IPS DF 19.7 (cell line): Measurements from ENCODE around the gene GPS1.

Experiments used
- DNase-seq: peaks from one replicate; pipeline ENCODE4 v3.0.0-alpha.2; 2013; ENCODE audit warnings: low read depth, low spot score

The GPS1 gene

DNA sequence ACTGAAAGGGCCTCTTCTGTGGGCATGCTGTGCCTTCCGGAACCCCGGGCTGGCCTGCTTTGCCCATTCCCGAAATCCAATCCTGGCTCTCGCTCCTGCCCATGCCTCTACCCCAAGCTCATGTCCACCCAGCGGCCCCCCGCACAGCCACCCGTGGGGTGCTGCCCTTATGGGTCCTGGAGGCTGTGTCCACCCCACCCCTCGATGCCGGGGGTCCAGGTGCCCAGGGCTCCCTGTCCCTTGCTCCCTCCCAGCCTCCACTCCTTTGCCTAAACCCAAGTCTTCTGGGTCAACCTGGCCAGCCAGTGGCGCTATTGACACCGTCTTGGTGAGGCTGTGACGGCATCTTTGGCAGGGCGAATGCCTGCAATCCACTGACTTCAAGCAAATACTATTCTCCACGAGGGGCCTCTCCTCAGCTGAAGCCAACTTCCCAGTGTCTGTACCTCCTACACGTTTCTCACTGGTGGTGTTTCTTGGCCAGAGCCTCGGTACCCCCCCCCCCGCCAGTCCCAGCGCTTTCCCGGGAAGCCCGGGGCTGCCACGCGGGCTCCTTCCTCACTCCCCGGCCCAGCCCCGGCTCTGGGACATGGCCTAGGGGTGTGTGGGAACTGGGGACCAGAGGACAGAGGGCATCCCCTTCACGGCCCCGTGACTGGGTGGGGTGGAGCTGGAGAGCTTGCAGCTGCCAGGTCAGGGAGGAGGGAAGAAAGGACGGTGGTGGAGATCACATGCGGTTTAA is 26.1 kb downstream of the GPS1 start:
- no peak for DNase-seq

DNA sequence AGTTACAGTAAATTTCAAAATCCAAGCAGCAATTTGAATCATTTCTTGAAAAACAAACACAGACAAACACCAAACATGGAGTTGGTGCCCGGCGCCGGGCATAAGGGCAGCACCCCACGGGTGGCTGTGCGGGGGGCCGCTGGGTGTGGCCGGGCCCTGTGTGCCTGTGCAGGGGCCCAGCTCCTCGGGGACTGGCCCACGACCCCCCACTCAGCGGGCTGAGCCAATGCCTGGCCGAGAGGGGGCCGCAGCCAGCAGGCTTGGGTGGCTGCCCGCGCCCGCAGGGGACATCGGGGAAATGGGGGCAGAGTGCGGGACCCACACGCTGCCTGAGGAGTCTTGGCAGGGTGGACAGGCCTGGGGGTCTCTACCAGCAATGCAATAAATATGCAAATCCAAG is 26.7 kb downstream of the GPS1 start:
- DNase-seq: no peak

DNA sequence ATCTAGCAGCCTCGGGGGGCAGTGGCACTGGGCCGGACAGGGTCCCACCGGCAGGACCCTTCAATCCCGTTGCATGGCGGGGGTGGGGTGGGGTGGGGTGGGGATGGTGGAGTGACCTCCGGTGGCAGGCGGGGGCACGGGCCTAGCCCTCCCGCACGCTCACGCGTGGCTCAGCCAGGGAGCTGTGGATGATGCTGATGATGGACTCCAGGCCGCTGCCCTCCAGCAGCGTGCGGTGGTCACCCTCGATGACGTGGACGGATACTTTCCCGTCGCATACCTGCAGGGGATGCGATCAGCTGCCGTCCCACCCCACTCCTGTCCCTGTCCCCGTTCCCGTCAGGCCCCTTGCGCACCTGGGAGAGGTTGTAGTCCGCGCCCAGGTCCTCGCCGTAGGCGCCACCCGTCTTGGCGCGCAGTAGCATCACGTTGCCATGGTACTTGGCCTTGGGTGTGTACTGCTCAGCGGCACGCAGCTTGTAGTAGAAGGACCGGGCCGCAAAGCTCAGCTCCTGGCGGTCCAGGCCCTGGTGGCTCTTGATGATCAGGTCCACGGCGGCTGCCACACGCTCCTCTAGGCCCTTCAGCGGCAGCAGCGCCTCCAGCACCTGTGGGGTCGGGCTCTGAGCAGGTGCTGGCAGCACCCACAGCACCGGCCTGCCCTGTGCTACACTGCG is 27.4 kb downstream of the GPS1 start:
- no peak for DNase-seq

DNA sequence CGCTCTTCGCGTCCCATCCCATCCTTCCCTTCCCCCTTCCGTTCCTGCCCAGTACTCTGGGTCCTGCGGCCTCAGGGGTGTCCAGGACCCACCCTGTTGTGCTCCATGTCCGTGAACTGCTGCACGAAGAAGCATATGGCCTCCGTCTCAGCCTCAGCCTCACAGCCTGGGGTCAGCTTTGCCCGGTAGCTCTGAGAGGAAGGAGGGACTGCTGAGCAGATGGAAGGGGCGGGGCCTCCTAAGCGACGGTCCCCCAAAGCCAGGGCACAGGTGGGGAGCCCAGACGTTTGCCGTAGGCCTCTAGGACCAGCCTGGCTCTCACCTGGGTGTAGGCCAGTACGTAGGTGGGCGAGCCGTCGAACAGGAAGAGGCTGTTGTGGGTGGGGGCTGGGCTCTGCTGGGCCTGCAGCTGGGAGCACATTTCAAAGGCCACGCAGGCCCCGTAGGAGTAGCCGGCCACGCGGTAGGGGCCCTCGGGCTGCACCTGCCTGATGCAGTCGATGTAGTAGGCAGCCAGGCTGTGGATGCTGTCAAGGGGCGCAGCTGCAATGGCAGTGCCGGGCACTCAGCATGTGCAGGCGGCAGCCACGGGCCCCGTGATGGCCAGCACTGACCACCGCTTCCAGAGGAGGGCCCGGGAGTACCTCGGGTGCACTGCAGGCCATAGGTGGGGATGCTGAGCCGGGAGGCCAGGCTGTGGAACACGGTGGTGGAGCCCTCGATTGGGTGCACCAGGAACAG is 28.5 kb downstream of the GPS1 start:
- DNase-seq: no peak

DNA sequence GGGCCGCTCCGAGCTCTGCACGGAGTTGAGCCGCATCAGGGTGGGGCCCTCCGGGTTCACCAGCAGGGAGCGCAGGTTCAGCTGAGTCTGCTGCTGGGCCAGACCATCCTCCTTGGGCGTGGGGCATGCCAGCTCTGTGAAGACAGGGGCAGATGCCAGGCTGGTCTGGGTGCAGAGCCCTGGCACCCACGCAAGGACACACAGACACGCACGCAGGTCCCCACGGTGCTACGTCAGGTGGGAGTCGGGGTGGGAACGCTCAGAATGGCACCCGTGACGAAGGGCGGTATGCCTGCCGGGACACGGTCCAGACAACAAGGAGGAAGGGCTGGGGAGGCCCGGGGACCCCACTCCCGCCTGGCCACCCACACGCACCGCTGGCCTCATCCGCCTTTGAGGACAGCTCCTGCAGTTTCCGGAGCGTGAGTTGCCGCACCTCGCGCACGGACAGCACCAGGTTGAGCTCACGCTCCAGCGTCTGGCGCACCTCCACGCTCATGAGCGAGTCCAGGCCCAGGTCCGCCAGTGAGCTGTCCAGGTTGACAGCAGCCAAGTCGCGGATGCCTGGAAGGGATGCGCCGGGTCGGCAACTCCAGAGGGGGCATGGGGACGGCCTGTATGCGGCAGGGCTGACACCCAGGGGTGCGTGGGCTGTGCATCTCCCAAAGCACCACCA is 29.2 kb downstream of the GPS1 start:
- DNase-seq: no peak

DNA sequence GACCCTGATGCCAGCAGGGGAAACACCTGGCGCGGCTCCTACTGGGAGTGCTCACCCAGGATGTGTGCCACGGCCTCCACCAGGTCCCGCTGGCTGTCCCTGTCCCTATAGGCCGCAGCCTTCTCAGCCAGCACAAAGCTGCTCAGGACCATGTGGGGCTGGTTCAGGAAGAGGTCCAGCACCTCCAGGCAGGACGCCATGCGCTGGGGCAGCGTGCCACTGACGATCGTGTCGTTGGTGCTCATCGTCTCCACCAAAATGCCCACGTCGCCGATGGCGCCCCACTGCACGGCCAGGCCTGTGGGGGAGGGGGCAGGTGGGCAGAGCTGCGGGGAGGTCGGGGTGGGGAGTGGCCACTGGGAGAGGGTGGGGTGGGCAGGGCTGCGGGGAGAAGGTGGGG is 29.8 kb downstream of the GPS1 start:
- DNase-seq: no peak

DNA sequence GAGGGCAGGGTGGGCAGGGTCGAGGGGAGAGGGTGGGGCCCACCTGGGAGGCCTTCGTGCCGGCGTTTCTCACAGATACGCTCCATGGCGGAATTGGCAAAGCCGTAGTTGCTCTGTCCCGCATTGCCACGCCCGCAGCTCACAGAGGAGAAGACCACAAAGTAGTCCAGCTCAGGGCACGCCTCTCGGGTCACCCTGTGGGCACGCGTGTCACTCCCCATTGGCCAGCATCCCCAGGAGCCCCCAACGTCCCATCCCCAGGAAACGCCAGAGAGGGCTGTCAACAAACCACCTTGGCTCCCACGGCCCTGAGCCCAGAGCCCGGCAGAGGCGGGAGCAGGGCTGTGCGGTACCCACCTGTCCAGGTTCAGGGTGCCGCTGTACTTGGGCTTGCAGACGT is 30.3 kb downstream of the GPS1 start:
- DNase-seq: no peak

DNA sequence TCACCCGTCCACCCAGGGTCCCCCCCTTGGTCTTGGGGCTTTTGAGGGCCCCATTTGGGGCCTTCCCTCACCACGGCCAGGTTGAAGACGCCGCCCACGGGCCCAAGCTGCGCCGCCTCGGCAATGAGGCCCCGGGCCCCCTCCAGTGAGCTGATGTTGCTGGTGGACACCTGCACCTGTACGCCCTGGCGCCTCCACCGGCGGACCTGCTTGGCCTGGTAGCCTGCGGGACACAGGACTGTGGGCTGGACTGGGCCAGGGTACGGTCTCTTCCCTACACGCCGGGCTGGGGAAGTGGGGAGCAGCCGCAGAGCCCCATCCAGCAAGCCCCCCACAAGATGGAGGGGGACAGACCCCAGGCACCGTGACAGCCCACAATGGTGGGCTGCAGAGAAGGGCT is 30.8 kb downstream of the GPS1 start:
- no peak for DNase-seq

DNA sequence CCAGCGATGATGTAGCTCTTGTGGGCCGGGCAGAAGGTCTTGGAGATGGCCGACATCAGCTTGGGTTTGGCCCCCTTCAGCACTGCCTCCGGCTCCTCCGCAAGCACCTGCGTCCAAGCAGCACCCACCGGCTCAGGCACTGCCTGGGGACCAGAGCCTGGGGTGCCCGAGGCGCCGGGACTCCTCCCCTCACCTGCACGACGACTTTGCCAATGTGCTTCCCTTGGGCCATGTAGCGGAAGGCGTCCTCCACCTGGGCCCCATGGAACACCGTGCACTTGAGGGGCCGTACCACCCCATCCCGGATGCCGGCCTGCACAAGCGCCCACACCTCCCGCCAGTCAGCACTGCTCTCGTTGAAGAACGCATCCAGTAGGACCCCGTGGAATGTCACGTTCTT is 31.3 kb downstream of the GPS1 start:
- DNase-seq: no peak

DNA sequence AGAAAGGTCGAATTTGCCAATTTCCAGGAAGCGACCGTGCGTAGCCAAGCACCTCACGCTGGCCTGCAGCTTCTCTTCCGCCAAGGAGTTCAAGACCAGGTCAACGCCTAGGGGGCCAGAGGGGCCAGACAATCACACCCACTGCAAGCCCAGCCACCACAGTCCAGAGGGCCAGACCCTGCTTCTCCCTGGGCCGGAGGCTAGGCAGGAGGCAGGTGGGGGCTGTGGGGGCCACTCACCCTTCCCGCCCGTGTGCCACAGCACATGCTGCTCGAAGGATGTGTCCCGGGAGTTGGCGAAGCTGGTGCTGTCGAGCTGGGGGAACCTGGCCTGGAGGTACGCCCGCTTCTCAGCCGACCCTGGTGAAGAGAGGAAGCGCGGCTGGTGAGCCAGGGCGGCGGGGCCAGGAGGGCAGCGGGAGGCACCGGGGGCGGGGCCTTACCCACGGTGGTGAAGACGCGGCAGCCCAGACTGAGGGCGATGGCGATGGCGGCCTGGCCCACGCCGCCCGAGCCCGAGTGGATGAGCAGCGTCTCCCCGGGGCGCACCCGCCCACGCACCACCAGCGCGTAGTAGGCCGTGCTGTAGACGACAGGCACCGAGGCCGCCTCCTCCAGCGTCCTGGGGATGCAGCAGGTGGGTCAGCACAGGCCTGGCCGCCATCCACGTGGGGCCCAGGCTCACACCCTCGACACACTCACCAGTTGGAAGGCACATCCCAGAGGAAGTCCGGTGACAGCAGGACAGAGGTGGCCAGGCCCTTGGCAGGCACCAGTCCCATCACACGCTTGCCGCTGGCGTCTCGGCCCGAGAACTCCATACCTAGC is 32.0 kb downstream of the GPS1 start:
- DNase-seq: no peak

DNA sequence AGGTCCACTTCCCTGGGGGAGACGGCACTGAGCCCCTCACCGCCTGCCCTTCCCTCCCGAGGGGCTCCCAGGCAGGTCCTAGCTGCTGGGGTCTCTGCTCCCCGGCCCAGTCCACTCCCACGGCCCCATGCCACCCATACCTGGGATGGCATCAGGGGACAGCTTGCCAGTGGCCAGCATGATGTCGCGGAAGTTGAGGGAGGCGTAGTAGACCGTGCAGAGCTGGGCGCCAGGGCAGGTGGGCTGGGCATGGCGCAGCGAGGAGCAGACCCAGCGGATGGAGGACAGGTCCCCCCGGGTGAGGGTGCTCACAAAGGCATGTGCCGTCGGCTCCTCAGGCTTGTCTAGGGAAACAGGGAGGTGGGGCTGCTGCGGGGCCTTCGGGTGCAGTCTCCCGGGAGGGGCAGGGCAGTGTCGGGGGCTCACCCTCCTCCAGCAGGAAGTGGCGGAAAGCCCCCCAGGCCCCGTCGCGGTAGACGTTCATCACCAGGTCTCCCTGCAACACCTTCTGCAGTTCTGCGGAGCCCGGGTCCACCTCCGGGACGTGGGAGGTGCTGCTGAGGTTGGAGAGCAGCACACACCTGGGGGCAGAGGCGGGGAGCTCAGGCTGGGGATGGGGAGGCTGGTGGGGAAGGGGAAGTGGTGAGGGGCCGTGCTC is 32.8 kb downstream of the GPS1 start:
- DNase-seq: no peak

DNA sequence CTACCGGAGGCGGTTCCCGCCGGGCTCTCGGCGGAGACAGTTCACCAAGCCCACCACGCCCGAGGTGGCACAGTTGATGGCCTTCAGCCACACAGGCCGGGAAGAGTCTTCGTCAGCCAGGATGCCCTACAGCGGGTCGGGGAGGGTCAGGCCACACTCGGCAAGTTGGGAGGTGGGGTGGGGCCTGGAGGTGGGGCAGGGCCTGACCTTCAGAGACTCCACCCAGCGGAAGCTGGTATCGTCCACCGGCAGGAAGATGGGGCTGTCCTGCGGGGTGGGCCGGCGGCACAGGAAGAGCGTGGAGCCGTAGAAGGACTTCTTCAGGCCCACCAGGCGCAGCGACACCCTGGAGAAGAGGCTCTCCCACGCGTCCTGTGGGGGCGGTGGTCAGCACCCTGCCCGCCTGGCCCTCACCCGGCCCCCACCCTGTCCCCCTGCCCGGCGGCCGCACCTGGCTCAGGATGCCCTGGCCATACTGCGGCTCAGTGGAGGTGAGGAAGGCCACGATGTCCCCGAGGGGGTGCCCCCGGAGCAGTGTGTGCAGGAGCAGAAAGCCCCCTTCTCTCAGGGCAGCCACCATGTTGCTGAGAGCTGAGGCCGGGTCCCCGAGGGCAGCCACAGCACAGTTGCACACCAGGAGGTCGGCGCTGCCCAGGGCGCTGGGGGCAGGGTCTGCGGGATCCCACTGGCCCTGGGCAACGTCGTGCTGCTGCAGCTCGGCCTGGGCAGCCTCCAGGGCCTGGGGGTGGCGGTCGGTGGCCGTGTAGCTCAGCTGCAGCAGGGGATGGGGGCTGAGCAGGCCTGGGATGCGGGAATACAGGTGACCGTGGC is 33.5 kb downstream of the GPS1 start:
- DNase-seq: no peak

DNA sequence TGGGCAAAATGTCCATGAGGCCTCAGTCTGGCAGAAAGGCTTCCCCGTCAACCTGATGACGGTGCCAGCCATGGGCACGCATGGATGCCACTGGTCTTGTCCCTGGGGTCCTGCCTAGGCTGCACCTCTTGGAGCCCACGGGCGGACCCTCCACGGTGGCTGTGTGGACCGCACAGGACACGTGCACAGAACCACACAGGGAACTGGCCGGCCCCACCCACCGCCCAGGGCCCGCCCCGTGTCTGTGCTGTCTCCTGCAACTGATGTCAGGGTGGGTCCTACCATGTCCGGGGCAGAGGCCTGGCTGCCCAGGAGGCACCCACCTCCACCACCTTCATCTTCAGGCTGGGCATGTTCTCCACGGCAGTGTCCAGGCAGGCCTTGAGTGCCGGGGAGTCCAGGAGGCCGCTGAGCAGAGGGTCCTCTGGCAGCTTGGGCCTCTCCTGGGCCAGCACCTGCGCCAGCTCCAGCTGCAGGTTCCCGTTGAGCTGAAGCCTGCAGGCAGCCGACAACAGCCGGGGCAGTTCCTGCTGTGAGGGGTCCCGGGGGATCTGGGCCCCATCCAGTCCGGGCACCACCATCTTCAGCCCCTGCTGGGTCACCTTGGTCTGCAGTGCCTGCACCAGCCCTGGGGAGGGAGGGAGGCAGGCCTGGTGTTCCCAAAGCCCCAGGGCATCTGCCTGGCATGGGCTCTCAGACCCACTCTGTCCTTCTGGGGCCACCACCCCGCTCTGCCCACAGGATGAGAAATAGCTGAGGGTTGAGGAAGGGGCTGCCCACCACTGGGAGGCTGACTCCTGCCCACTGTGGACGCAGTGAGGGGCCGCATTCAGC is 34.5 kb downstream of the GPS1 start:
- DNase-seq: no peak

DNA sequence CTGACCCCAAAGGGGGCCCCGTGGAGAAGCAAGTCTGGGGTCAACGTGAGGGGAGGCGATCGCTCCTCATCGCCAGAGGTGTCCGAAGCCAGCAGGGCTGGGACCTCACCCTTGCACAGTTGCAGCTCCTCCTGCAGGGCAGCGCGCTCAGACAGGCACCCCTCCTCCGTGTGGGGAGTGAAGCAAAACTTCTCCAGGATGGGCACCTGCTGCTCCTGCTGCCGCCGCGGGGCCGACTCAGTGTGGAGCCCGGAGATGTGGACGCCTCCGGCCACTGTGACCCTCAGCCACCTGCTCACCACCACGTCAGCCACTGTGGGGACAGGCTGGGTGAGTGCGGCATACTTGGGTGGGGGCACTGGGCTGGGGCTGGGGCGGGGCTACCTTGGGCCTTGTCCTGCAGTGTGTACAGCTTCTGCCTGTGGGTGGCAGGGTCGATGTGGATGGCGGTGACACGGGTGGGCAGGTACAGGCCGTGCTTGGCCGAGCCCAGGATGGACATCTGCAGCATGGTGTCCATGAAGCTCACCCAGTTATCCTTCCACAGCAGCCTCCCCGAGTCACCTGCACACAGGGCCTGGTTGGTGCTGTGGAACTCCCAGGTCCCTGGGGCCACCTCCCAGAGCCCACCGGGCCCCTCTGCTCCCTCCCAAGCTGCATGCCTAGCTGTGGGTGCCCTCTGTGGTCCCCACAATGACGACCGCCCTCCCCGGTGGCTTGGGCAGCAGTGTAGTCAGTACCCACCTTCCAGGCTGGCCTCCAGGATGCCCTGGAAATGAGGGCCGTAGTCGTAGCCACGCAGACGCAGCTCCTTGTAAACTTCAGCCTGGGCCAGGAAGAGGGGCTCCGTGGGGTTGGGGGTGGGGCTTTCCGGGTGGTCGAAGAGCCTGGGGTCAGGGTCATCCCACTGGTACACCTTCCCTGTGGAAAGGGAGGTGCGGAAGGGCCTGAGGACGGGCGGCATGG is 35.5 kb downstream of the GPS1 start:
- DNase-seq: no peak

DNA sequence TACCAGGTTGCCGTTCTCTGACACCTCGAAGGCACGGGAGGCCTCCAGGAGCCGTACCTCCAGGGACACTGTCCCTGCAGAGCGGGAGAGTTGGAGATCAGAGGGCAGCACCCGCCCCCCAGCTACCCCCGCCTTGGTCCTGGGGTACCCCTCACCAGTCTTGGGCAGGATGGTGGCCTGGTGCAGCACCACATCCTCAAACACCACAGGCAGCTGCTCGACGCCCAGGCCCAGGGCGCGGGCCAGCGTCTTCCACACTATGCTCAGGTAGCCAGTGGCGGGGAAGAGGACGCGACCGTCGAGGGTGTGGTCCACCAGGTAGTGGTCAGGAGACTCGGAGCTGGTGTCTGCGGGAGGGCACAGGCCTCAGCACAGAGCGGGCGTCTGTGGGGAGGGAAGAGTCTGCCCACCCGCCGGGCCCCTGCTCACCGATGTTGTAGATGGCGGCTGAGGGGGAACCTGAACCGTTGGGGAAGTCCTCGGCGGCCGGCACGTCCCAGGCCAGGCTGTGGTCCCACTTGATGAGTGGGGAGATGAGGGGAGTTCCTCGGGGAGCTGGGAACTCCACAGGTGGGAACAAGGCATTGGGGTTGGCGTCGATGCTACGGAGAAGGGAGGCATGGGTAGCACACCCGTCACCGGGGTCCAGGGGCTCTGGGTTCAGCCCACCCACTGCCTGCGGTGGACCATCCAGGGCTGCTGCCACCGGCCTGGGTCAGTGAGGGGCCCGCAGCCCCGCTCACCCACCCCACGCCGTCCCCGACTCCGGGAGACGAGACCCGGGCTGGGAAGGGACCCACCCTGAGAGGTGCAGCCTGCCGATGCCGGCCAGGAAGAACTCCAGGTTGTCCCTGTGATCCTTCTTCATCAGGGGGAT is 36.5 kb downstream of the GPS1 start:
- no peak for DNase-seq

DNA sequence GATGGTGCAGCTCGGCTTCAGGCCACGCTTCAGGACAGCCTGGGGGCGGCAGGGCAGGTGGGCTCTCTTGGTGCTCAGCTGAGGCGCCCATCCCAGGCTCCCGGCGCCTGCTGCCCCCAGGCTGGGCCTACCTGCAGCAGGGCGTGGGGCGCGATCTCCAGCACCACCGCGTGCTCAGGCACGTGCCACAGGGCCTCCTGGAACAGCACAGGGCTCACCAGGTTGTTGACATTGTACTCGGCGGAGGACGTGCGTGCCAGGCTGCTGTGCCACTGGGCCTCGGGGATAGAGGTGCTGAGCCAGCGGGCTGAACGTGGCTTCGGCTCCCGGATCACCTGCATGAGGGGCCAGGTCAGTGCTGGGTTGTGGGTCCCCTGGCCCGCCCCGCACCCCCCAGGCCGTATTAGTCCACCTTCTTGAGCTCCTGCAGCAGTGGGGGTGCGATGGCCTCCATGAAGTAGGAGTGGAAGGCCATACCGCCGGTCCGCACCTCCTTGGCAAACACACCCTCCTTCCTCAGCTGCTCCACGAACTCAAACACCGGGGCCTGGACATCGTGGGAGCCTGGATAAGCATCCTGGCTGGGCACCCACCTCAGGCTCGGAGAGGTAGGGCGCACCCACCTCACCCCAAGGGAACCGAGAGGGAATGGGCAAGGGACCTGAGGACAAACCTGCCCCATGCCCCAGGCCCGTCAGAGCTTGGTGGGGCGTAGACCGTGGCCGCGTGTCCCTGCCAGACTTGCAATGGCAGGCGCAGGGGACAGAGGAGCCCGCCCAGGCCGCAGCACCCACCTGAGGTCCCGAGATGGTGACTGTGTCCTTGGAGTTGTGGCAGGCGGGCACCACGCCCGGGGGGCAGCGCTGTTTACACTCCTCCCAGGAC is 37.4 kb downstream of the GPS1 start:
- no peak for DNase-seq
